NCI-H1694 treated with DMSO at 0.1 percent for 48 hours (cell line): ENCODE measurements around the gene CPNE1.
"Not testable (repeated sequence)": the region's sequence is repeated elsewhere in the genome, so short reads cannot be mapped to it uniquely, and the experiment has no call there.

Source experiments
- DNase-seq: peaks from one replicate; lab custom pipeline; 2025; lab: John Stamatoyannopoulos, UW

The CPNE1 gene

DNA sequence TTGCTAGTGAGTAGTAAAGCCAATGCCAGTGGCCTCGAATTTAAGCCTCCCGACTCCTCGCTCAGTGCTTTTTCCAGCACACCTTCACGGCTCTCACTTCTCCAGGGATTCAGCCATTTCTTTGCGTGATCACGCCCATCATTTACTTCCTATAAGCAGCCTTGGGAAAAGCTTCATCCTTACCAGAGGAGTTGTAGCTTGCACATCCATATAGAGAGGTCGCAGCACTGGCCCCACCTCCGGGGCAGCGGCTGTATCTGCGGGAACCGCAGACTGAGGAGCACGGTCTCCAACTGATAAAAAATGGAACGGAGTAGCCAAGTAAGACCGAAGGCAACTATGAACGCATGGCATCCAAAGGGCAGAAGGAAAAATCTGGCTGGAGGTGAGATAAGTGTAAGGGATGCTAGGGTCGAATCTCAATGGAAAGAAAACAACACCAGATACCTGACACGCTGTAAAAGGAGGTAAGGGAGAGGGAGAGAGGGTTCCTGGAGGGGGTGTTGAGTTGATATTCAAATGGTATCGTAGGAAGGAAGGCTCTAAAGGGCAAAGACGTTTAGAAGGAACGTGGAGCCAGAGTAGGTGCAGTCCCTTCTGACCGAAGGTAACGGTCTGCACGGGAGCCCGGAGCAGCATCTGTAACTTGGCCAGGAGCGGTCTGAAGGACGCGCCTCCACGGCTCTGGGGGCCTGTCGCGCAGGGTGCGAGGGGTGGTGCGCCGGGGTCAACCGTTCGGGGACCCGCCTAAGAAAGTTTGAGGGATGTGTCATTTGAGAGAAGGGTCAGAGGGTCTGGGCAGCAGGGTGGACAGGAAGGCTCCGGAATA, 33.8 kb upstream of the CPNE1 start:
- DNase-seq = no peak

DNA sequence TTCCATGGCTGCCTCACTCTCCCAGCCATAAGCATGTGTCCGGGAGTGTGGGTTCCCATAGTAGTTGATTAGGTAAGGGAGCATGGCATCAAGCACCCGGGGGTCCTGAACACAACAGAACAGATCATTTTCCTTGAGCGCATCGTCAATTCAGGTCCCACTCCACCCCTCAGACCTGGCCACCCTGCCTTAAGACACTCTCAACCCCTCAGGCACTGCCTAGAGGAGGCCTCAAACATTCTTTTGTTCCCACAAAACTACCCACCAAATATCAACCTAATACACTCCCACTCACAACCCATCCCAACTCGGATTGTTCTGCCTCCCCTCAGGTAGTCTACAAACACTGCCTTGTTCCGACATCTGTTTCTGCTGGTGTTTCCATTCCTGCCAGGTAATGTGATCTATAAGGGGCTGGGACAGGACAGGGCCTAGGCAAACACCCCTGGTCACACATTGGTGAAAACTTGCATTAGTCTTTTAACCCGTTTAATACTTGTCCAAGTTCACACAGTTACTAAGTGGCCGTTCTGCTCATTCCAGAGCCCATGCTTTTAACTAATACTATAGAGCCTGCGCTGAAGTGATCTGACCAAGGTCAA, 33.1 kb upstream of the CPNE1 start:
- no peak for DNase-seq

DNA sequence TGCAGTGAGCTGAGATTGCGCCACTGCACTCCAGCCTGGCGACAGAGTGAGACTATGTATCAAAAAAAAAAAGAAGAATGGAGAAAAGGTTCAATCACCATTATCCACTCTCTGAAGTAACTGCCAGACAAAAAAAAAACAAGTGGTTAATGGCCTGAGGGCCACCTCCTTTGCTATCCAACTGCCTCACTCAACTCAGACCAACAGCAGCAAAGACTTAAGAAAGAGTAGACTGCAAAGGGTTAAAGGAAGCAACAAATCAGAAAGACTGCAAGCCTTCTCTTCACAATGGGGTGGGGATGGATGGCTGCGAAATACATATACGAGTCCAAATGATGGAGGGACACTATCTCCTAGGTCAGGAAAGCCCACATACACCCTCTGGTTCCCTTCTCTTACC, 31.3 kb upstream of the CPNE1 start:
- no peak for DNase-seq

DNA sequence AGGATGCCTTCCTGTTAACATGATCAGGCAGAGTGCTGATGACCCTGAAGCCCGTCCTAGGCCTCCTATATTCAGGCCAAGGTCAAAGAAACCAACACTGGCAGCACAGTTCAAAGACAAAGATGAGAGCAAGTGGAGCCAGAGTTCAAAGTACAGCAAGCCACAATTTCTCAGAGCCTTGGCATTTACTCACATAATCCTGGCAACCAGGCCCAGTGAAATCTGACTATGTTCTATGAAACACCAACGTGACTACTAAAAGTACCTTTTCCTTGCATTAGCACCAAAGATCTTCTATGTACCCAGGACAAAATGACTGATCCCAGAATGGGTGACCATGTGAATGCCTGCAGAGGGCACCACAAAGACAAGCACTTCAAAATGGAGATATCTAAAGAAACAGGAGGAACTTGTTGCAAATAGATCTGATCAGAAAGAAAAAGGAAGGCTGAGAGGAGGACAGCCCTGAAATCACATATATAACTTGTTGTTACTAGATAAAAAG, 30.6 kb upstream of the CPNE1 start:
- DNase-seq = no peak

DNA sequence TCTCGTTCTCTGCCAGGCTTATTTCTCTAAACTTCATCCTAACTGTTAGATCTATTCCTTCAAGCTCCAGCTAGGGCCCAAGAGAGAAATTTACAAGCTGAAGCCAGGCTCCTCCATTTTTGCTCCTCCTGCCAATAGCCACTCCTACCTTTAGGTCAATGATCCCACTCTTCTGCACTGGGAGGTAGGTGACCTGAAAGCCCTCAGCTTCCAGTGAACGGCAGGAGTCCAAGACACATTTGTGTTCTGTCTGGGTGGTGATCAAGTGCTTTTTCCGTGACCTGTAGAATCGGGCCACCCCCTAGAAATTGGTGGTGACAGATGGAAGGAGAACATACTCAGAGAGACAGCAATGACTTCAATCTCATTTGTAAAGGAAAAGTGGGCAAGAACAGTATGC, 25.6 kb upstream of the CPNE1 start:
- DNase-seq = no peak

DNA sequence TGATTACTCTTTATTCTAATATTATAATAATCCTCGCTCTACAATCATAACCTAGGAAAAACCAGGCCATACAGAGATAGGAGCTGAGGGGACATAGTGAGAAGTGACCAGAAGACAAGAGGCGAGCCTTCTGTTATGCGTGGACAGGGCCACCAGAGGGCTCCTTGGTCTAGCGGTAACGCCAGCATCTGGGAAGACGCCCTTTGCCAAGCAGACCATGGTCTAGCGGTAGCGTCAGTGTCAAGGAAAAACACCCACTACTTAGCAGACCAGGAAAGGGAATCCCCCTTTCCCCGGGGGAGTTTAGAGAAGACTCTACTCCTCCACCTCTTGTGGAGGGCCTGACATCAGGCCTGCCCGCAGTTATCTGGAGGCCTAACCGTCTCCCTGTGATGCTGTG, 22.2 kb upstream of the CPNE1 start:
- not testable (repeated sequence) for DNase-seq

DNA sequence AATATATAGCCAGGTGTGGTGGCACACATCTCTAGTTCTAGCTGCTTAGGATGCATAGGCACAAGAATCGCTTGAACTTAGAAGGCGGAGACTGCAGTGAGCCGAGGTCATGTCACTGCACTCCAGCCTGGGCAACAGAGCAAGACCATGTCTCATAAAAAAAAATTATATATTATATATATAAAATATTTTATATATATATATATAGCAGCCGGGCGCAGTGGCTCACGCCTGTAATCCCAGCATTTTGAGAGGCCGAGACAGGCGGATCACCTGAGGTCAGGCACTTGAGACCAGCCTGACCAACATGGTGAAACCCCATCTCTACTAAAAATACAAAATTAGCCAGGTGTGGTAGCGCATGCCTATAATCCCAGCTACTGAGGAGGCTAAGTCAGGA, 20.7 kb upstream of the CPNE1 start:
- not testable (repeated sequence) for DNase-seq

DNA sequence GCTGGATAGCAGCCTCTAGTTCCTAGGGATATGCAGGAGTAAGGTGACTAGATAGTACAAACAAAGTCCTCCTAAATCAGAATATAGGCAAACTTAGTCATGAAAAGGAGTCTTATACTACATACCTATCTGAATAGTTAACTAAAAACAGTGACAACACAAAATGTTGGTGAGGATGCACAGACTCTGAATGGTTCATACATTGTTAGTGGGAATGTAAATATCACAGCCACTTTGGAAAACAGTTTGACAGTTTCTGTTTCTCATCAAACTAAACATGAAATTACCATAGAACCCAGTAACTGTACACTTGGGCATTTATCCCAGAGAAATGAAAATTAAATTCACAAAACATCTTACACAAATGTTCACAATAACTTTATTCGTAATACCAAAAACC, 17.3 kb upstream of the CPNE1 start:
- no peak for DNase-seq

DNA sequence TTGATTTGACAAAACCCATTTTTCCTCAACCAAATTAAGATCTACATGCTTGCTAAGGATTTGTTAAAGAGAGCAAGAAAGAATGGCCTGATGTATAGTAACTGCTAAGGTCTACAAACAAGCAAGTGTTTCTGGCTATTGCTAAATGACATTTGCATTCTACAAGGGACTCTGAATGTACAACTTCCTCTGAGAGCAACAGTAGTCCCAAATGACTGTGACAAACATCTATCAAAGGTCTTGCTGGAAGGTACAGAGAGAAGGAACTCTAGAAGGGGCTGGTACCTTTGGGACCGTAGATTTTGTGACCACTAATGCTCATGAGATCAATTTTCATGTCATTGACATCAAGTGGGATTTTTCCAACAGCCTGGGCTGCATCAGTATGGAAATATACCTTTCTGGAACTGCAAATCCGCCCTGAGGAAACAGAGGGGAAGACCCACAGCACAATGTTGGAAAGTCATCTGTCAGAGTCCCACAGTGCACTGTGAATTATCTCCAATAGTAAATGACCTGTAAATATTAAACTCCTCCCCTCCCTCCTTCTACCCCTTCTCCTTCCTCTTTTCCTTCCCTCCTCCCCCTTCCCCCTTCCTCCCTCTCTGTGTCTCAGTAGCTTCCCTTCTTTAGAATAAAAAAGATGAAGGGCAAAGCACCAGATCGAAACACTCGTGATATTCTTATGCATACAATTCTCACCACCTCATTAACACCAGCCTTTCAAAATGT, 15.9 kb upstream of the CPNE1 start:
- DNase-seq = no peak

DNA sequence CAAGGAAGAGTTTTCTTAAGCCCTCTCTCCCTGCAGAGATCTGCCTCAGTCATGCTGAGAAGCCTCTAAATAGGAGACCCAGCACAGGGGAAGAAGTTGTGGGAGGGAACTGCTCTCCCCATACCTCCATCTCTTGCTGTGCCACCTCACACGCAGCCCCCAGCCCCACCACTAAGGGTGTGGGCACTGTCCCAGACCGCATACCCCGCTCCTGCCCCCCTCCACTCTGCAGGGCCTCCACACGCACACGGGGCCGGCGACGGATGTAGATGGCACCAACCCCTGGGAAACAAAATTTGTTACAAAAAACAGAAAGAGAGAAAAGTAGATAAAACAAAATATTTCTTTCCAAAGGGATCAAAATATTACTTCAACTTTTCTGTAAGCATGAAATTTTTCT, 10.2 kb upstream of the CPNE1 start:
- DNase-seq = no peak

DNA sequence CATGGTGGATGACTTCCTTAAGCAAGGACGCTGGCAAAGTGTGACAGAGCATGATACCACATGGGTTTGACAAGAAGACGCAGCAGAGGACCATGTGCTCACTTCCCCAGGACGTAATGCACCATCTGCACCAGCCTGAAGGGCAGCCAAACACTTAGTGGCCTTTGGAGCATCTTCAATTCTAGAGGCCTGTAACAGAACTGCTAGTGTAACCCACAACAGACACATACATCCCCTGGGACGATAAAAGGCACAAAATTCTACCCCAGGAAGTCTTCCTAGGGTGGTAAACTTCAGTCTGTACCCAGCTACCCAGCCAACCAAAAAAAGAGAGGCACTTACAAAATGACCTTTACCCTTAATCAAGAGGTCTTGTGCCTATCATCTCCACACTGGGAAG, 9.2 kb upstream of the CPNE1 start:
- no peak for DNase-seq

DNA sequence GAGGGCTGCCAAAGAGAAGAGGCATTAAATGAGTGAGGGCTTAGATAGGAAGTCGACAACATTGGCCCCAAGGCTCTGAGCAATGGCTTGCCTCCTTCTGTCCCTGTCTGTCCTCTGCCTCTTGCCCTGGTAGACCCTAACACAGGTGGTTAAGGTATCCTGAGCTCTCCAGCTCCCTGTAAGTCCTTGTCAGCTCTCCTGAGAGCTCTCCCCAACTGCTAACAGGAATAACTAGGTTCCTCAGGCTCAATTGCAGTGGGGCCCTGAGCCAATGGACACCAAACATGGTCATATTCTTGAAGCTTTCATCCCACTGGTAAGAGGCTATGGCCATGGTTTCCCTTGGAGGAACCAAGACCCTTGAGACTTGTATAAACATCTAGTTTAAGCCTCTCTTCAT, 5.0 kb upstream of the CPNE1 start:
- DNase-seq = no peak

DNA sequence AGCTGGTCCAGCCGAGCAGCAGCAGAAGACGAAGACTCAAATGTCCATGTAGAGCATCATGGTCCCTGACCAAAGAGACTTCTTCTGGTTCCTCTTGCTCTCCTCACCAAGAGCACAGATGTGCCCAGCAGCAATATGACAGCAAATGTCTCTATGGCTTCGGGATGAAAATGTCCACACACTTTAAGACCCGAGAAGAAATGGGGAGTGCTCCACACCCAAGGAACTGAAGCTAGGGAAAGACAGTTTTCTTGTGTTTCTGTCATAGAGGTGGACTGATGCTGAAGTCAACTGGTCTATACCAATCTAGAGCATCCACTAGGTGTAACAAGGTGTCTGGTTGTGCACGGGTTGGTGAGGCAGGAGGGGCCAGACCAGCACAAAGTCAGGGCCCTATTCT, 4.5 kb upstream of the CPNE1 start:
- no peak for DNase-seq

DNA sequence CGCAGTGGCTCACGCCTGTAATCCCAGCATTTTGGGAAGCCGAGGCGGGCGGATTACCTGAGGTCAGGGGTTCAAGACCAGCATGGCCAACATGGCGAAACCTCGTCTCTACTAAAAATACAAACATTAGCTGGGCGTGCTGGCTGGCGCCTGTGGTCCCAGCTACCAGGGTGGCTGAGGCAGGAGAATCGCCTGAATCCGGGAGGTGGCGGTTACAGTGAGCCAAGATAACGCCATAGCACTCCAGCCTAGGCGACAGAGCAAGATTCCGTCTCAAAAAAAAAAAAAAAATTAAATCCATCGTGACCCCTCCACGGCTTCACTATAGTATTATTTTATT, 1.2 kb upstream of the CPNE1 start:
- DNase-seq = no peak

DNA sequence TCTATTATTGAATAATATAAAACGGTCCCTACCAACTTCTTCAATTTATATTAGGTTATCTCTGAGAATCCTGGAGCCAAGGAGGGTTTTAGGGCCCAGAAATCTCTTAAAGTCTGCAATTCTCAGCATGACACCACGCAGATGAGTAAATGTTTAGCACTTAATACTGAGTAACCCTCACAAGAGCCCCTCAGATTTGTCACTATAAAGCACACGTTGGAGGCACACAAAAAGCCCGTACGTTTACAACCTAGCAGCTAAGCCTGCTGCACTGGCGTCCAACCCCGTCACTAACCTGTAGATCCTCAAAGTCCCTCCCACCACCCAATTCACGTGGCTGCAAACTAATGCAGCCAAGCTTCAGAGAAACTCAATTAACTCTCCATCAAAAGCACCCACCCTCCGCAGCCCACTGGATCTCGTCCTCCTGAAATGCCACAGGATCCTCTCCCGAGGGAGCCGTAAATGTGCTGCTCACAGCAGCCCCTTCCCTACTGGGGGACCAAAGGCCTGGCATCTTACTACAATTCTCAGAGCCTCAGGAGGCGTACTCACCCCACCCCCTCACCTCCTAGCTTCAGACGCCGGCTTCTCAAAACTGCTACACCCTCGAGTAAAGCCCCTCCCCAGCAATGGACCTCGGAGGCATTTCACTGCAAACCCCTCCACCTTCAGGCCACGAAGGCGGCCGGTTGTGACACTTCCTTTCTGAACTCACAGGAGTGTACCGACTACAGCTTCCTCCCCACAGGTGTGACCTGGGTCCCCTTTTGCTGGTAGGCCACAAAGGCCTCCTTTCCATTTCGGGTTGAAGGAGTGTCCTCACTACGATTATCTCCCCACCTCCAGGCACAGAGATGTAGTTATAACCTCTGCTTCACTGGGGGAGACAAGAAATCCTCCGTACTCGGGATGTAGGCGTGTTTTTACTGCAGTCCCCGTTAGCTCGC, 909 bp downstream of the CPNE1 start:
- peak; percentile 4 for DNase-seq

DNA sequence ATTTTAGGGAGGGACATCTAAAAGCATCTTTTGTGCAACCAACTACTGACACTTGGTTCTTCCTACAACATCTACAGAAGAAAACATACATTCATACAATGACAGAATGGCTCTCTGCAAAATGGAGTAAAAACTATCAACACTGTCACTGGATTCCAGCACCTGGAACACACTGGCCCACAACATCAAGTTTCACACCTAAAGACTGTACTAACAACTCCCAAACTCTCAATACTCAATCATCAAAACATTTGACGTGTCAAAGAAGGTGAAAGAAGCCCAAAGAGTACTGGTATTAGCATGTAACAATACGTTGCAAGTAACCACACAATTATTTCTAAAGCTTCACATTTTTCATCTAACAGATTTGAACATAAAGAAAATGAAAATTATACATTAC, 2.1 kb downstream of the CPNE1 start:
- DNase-seq = no peak

DNA sequence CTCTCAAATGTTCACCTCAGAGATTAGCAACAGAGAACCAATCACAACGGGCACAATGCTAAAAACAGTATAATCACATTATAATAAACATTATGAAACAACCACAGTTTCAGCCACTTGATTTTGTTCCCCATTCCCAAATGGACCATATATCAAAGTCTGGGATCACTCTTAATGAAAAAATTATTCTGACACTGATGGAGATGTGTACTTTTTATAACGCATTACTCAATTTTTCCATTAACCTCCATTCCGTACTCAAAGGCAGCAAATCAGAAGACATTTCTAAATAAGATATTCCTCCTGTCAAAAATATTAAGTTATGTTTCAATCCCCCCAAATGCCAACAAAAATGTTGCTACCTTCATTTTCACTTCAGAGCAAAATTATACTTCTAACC, 2.8 kb downstream of the CPNE1 start:
- no peak for DNase-seq

DNA sequence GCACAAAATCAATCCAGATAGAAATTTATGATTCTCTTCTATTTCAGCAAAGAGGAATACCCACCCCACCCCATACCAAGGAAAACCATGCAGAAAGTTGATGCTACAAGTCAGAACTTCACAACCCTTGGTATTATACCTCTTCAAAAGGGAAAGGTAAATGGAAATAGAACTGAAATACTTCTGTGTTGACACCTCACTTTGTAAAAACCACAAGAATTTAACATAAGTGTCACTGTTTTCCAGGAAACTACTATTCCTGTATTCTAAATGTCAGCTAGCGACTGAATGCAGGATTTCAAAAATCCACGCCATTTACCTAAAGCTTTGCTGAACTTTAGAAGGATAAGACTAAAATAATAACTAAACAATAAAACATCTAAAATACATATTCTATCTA, 3.6 kb downstream of the CPNE1 start:
- DNase-seq = no peak

DNA sequence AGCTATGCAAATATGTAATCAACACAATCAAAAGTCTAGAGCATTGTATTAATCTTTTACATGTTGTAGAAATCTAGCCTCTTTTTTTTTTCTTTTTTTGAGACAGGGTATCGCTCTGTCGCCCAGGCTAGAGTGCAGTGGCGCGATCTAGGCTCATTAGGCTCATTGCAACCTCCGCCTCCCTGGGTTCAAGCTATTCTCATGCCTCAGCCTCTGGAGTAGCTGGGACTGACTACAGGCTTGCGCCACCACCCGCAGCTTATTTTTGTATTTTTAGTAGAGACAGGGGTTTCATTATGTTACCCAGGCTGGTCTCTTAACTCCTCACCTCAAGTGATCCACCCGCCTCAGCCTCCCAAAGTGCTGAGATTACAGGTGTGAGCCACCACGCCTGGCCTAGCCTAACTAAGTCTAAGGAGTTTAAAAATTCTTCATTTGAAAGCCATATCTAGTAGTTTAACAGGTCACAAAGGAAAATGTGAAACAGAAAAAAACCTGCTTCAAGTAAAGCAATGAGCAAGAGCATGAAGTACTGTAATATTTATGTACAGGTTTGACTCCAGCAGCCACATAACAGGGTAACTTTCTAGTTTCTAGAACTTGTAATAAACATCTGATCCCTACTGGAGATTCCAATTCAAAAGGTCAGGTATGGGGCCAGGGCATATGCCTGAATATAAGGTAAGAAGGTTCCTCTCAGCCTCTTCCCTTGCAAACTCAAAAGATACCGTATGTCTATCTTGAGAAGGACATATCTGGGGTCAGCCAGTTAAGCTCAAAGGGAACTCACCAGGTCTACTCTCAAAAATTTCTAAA, 4.4 kb downstream of the CPNE1 start:
- DNase-seq = no peak

DNA sequence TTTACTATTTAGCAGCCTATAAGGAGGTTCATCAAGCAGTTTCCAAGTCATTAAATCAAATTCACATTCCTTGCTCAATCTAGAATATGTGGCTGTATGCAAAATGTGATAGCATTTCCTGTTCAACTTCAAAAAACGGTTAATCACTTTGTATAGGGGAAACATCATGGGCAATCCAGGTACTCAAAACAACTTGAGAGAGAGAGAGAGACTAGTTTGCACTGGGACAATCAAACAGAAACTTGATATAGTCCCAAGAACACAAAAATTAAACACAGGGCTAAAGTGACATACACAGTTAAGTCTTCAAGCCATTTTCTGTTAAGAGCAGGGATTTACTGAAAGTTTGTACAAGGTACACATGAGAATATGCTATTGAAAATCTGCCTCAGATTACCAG, 7.4 kb downstream of the CPNE1 start:
- DNase-seq = no peak

DNA sequence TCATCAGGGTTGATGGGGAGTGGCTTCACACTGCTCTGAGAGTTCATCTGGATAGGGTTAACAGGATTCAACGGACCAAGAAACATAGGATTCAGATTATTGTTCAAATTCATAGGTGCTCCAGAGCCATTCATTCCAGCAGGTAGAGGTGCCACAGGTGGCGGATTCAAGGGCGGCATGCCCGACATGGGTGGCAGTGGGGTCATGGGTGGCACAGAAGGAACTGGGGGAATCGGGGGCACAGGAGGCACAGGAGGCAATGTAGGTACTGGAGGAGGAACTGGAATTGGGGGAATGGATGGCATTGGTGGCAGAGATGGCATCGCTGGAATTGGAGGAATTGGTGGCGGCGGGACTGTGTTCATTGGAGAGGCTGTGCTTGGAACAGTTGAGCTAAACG, 10.3 kb downstream of the CPNE1 start:
- DNase-seq = no peak
